Fibroblast of lung (primary cell): ENCODE data around the gene CNN3. TPM values are rescaled to one million over a fixed set of nuclear protein-coding genes. Genes with fewer than 3 reads are reported as not detected.

Source experiments
- DNase-seq, 2 donors: peaks; one replicate each; pipeline versions ENCODE4 v3.0.0 to v3.0.0-alpha.2; 2010; ENCODE audit warnings: low read depth in 2 of 2
- H2AFZ ChIP-seq: 2 replicates; pipeline ENCODE4 v1.5.1; 2012; ENCODE audit warnings: low read length, control low read depth, inconsistent platforms
- H3K27ac ChIP-seq: 2 replicates; pipeline ENCODE4 v1.5.1; 2011; ENCODE audit warnings: low read length, control low read depth; ENCODE audit not compliant: insufficient read depth
- H3K27me3 ChIP-seq: 2 replicates; pipeline ENCODE4 v1.5.1; 2011; ENCODE audit warnings: mild to moderate bottlenecking, low read length; ENCODE audit not compliant: control insufficient read depth, insufficient read depth
- H3K36me3 ChIP-seq: 2 replicates; pipeline ENCODE4 v1.5.1; 2011; ENCODE audit warnings: low read length; ENCODE audit not compliant: control insufficient read depth, insufficient read depth
- H3K4me1 ChIP-seq: 2 replicates; pipeline ENCODE4 v1.5.1; 2011; ENCODE audit warnings: low read length; ENCODE audit not compliant: control insufficient read depth, insufficient read depth; ENCODE audit errors: extremely low read depth
- H3K4me2 ChIP-seq: 2 replicates; pipeline ENCODE4 v1.5.1; 2011; ENCODE audit warnings: low read length, control low read depth; ENCODE audit not compliant: insufficient read depth; ENCODE audit errors: extremely low read depth
- H3K4me3 ChIP-seq, 4 experiments: fragments of 200-600 bp in 1 of 4; sonication (generic) in 1 of 4; replicated peaks in 1 of 4; 2 replicates each; pipeline ENCODE4 v1.5.1; 2011 to 2016; ENCODE audit warnings: low read length in 4 of 4, low read depth in 3 of 4, mild to moderate bottlenecking in 3 of 4, control low read depth in 2 of 4, inconsistent platforms in 1 of 4, mixed read lengths in 1 of 4; ENCODE audit not compliant: insufficient read depth in 1 of 4; ENCODE audit errors: control extremely low read depth in 1 of 4
- H3K79me2 ChIP-seq: 2 replicates; pipeline ENCODE4 v1.5.1; 2012; ENCODE audit warnings: mild to moderate bottlenecking, low read length, inconsistent platforms; ENCODE audit not compliant: control insufficient read depth, insufficient read depth
- H3K9ac ChIP-seq: 2 replicates; pipeline ENCODE4 v1.5.1; 2011; ENCODE audit warnings: mild to moderate bottlenecking, low read length, control low read depth; ENCODE audit not compliant: insufficient read depth
- H3K9me3 ChIP-seq: 2 replicates; pipeline ENCODE4 v1.5.1; 2012; ENCODE audit warnings: low read depth, low read length; ENCODE audit not compliant: control insufficient read depth, insufficient read depth
- H4K20me1 ChIP-seq: 2 replicates; pipeline ENCODE4 v1.5.1; 2011; ENCODE audit warnings: low read length; ENCODE audit not compliant: control insufficient read depth, insufficient read depth; ENCODE audit errors: extremely low read depth
- CTCF ChIP-seq, 2 donors: IDR thresholded peaks in 1 of 2; conservative IDR thresholded peaks in 1 of 2; 1 replicate in 1 of 2; 2 replicates in 1 of 2; pipeline ENCODE4 v1.5.1; 2011 to 2012; ENCODE audit warnings: low read length in 2 of 2, control low read depth in 1 of 2, inconsistent platforms in 1 of 2, low read depth in 1 of 2, mild to moderate bottlenecking in 1 of 2
- EZH2 ChIP-seq: IDR thresholded peaks from 2 replicates; pipeline ENCODE4 v1.5.1; 2012; ENCODE audit warnings: low read length, control low read depth, mild to moderate bottlenecking; ENCODE audit errors: missing control alignments
- polyA plus RNA-seq, 2 donors: library from polyadenylated mRNA; depleted of rRNA in 1 of 2; stranded (reverse) in 1 of 2; unstranded in 1 of 2; fragments of >200 nt; gene quantifications; 2 replicates each; pipeline ENCODE4 v1.2.1, GENCODE V29; 2011 to 2012; ENCODE audit warnings: missing spikeins in 1 of 2
- total RNA-seq: library from RNA; depleted of rRNA; stranded (reverse); fragments of >200 nt; gene quantifications from 2 replicates; pipeline ENCODE4 v1.2.1, GENCODE V29; 2014

Gene CNN3
- total and polyA plus RNA-seq, 2 donors (not counting 1 experiment from before 2014, with no cell fraction given): 601 to 670 TPM

- no peak overlapping the region for H3K9ac ChIP-seq
- DNase-seq: no peak
- H3K4me3 ChIP-seq: no peak overlapping the region
- no peaks in the 10 kb centered on the region for H3K9me3 ChIP-seq
- H3K27me3 ChIP-seq: no peaks in the 10 kb centered on the region
- H3K79me2 ChIP-seq: peaks cover 83% of the 10 kb centered on the region
- no peak overlapping the region for H2AFZ ChIP-seq
- peaks cover 16% of the 10 kb centered on the region for H3K36me3 ChIP-seq
- H3K27ac ChIP-seq: no peak overlapping the region
- no peak for TF ChIP-seq CTCF (conservative IDR thresholded peaks at IDR 0.05 in 1 of 2, IDR thresholded peaks at IDR 0.05 in 1 of 2; ENCODE audit: low read depth in 1 of 2, low read length in 2 of 2)
- TF ChIP-seq EZH2: no peak
- H3K4me1 ChIP-seq: peaks cover 5% of the 10 kb centered on the region
- peaks cover 3% of the 10 kb centered on the region for H4K20me1 ChIP-seq
- no peak overlapping the region for H3K4me2 ChIP-seq
Measured at GRCh38 chr1:94905207-94905606, 21.7 kb downstream of the CNN3 start.

- Histone ChIP-seq H3K4me3 (no peak overlapping the region), H4K20me1 (peaks cover 3% of the 10 kb centered on the region), H3K9me3 (no peaks in the 10 kb centered on the region), H3K79me2 (peaks cover 68% of the 10 kb centered on the region), H3K27me3 (no peaks in the 10 kb centered on the region), H3K4me1 (peaks cover 7% of the 10 kb centered on the region), H2AFZ (no peak overlapping the region), H3K36me3 (peaks cover 14% of the 10 kb centered on the region), H3K9ac (no peak overlapping the region), H3K4me2 (no peak overlapping the region), H3K27ac (no peak overlapping the region)
- peak in 1 of 2 donors; percentile 75 for DNase-seq
- TF ChIP-seq CTCF (conservative IDR thresholded peaks at IDR 0.05 in 1 of 2, IDR thresholded peaks at IDR 0.05 in 1 of 2; ENCODE audit: low read depth in 1 of 2, low read length in 2 of 2) (no peak), EZH2 (no peak)
Measured at GRCh38 chr1:94903280-94904009, 23.5 kb downstream of the CNN3 start.

GRCh38 chr1:94901841-94902240 is 25.1 kb downstream of the CNN3 start:
- H3K36me3 ChIP-seq: peaks cover 19% of the 10 kb centered on the region
- peak; percentile 51 to 57 for DNase-seq
- no peak for TF ChIP-seq EZH2
- no peak for TF ChIP-seq CTCF (conservative IDR thresholded peaks at IDR 0.05 in 1 of 2, IDR thresholded peaks at IDR 0.05 in 1 of 2; ENCODE audit: low read depth in 1 of 2, low read length in 2 of 2)

More at GRCh38 chr1:94901841-94902240, 25.1 kb downstream of the CNN3 start:
- no peak overlapping the region for H3K9ac ChIP-seq
- H3K4me3 ChIP-seq: no peak overlapping the region
- H3K27me3 ChIP-seq: no peaks in the 10 kb centered on the region
- H3K4me1 ChIP-seq: peaks cover 7% of the 10 kb centered on the region
- no peak overlapping the region for H3K27ac ChIP-seq
- H2AFZ ChIP-seq: no peak overlapping the region
- H3K4me2 ChIP-seq: no peak overlapping the region
- no peaks in the 10 kb centered on the region for H3K9me3 ChIP-seq
- peaks cover 3% of the 10 kb centered on the region for H4K20me1 ChIP-seq
- H3K79me2 ChIP-seq: peaks cover 54% of the 10 kb centered on the region
